PFSK-1 (cell line): ENCODE measurements around the gene EMX1.

Source experiments
- POLR2AphosphoS5 ChIP-seq: IDR thresholded peaks from 2 replicates; pipeline ENCODE4 v1.6.1; 2012; ENCODE audit warnings: low read depth, mild to moderate bottlenecking, control low read depth, low read length, moderate library complexity
- SIN3A ChIP-seq: IDR thresholded peaks from 2 replicates; pipeline ENCODE4 v1.6.1; 2012; ENCODE audit warnings: mild to moderate bottlenecking, low read length, moderate library complexity, borderline replicate concordance; ENCODE audit not compliant: insufficient read depth
- TAF1 ChIP-seq: IDR thresholded peaks from 2 replicates; pipeline ENCODE4 v1.6.1; 2012; ENCODE audit warnings: low read length, control low read depth, borderline replicate concordance; ENCODE audit not compliant: insufficient read depth
- TF ChIP-seq, protein P1 (sequence below), 2 experiments: IDR thresholded peaks; 2 replicates each; pipeline versions ENCODE4 v1.6.1 to v1.8.0; 2011 to 2012; ENCODE audit warnings: low read depth in 2 of 2, low read length in 2 of 2, control low read depth in 1 of 2, inconsistent platforms in 1 of 2, mild to moderate bottlenecking in 1 of 2, moderate library complexity in 1 of 2; ENCODE audit not compliant: insufficient read depth in 1 of 2

- TF ChIP-seq POLR2AphosphoS5 (no peak), SIN3A (no peak), TAF1 (no peak)
- TF ChIP-seq, protein P1, sequence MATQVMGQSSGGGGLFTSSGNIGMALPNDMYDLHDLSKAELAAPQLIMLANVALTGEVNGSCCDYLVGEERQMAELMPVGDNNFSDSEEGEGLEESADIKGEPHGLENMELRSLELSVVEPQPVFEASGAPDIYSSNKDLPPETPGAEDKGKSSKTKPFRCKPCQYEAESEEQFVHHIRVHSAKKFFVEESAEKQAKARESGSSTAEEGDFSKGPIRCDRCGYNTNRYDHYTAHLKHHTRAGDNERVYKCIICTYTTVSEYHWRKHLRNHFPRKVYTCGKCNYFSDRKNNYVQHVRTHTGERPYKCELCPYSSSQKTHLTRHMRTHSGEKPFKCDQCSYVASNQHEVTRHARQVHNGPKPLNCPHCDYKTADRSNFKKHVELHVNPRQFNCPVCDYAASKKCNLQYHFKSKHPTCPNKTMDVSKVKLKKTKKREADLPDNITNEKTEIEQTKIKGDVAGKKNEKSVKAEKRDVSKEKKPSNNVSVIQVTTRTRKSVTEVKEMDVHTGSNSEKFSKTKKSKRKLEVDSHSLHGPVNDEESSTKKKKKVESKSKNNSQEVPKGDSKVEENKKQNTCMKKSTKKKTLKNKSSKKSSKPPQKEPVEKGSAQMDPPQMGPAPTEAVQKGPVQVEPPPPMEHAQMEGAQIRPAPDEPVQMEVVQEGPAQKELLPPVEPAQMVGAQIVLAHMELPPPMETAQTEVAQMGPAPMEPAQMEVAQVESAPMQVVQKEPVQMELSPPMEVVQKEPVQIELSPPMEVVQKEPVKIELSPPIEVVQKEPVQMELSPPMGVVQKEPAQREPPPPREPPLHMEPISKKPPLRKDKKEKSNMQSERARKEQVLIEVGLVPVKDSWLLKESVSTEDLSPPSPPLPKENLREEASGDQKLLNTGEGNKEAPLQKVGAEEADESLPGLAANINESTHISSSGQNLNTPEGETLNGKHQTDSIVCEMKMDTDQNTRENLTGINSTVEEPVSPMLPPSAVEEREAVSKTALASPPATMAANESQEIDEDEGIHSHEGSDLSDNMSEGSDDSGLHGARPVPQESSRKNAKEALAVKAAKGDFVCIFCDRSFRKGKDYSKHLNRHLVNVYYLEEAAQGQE (IDR thresholded peaks at IDR 0.05; ENCODE audit: insufficient read depth in 1 of 2, low read depth in 2 of 2, low read length in 2 of 2), result no peak
Measured at GRCh38 chr2:72953976-72954375, 36.7 kb downstream of the EMX1 start.
